GM12878 (cell line): Measurements from ENCODE around the gene ACVR1C. TPM values are rescaled to one million over a fixed set of nuclear protein-coding genes. Genes with fewer than 3 reads are reported as not detected.

Experiments
- ATAC-seq: fragments of 200-7000 bp; cut with Tn5 transposase; 3 replicates; pipeline ENCODE4 v1.9.1; 2020; ENCODE audit warnings: mild to moderate bottlenecking, moderate library complexity
- BruUV-seq: library from RNA; stranded (reverse); fragments of 400-500 nt; replicated peaks from 2 replicates; lab custom pipeline; 2021; lab: Mats Ljungman, UMichigan
- CTCF ChIA-PET: fragments of 300-600 bp; sonication (Branson Sonifier 250); formaldehyde crosslinking; extraction: SDS; loops from one replicate; lab custom pipeline; 2021; ENCODE audit warnings: inconsistent platforms; lab: Yijun Ruan, JAX
- POLR2A ChIA-PET: fragments of 350-600 bp; formaldehyde crosslinking; extraction: SDS; loops from one replicate; lab custom pipeline; 2021; ENCODE audit warnings: inconsistent platforms; lab: Charles Lee
- RAD21 ChIA-PET: fragments of 300-600 bp; sonication (Branson Sonifier 250); formaldehyde crosslinking; loops from one replicate; lab custom pipeline; 2023; ENCODE audit warnings: antibody characterized with exemption; ENCODE audit not compliant: unreplicated experiment; lab: Charles Lee
- SMC1A ChIA-PET: fragments of 300-600 bp; sonication (Branson Sonifier 250); formaldehyde crosslinking; loops from one replicate; lab custom pipeline; 2023; ENCODE audit not compliant: unreplicated experiment, uncharacterized antibody; lab: Charles Lee
- DNase-seq: peaks from one replicate; pipeline ENCODE4 v3.0.0-alpha.2; 2011; ENCODE audit warnings: low read depth, low spot score
- FAIRE-seq: peaks from 3 replicates; lab custom pipeline; 2011; peaks lifted over from hg19 to GRCh38; lab: Jason Lieb, UNC
- H2AFZ ChIP-seq: 2 replicates; pipeline ENCODE4 v1.6.0; 2011; ENCODE audit warnings: low read depth, low read length, control low read depth; ENCODE audit not compliant: control insufficient read depth
- H3K27ac ChIP-seq: 2 replicates; pipeline ENCODE4 v1.5.1; 2011; ENCODE audit warnings: control low read depth; ENCODE audit not compliant: control insufficient read depth, insufficient read depth
- H3K27me3 ChIP-seq, 2 experiments: replicated peaks in 1 of 2; 2 replicates each; pipeline versions ENCODE4 v1.6.0 to v1.6.1; 2011; ENCODE audit warnings: low read length in 1 of 2; ENCODE audit not compliant: control insufficient read depth in 2 of 2, insufficient read depth in 2 of 2
- H3K36me3 ChIP-seq, 2 experiments: 2 replicates each; pipeline ENCODE4 v1.5.1; 2011; ENCODE audit warnings: low read length in 1 of 2; ENCODE audit not compliant: control insufficient read depth in 2 of 2, insufficient read depth in 2 of 2
- H3K4me1 ChIP-seq: 2 replicates; pipeline ENCODE4 v1.6.1; 2011; ENCODE audit warnings: mild to moderate bottlenecking, low read length, moderate library complexity, mixed read lengths; ENCODE audit not compliant: control insufficient read depth, insufficient read depth
- H3K4me2 ChIP-seq: 2 replicates; pipeline ENCODE4 v1.6.0; 2011; ENCODE audit warnings: control low read depth; ENCODE audit not compliant: control insufficient read depth, insufficient read depth
- H3K4me3 ChIP-seq: fragments of 200-600 bp; sonication (generic); 2 replicates; pipeline ENCODE4 v1.5.1; 2016
- H3K79me2 ChIP-seq: 2 replicates; pipeline ENCODE4 v1.6.0; 2011; ENCODE audit warnings: low read length; ENCODE audit not compliant: control insufficient read depth, insufficient read depth
- H3K9ac ChIP-seq: 2 replicates; pipeline ENCODE4 v1.8.0; 2011; ENCODE audit warnings: low read length, control low read depth, mixed read lengths; ENCODE audit not compliant: control insufficient read depth, insufficient read depth
- H3K9me3 ChIP-seq: replicated peaks from 3 replicates; pipeline ENCODE4 v1.5.1; 2011; ENCODE audit warnings: mild to moderate bottlenecking, low read length; ENCODE audit not compliant: control insufficient read depth, insufficient read depth
- H4K20me1 ChIP-seq: 2 replicates; pipeline ENCODE4 v1.6.0; 2011; ENCODE audit not compliant: control insufficient read depth, insufficient read depth
- BCLAF1 ChIP-seq: fragments of 450-650 bp; IDR thresholded peaks from 2 replicates; pipeline ENCODE4 v1.6.1; 2017; ENCODE audit warnings: antibody characterized with exemption, mild to moderate bottlenecking, moderate library complexity
- CREB1 ChIP-seq: IDR thresholded peaks from 2 replicates; pipeline ENCODE4 v1.6.1; 2012; ENCODE audit warnings: low read depth, mild to moderate bottlenecking, inconsistent platforms
- HDGF ChIP-seq: fragments of 450-650 bp; IDR thresholded peaks from 2 replicates; pipeline ENCODE4 v1.6.1; 2016; ENCODE audit warnings: antibody characterized with exemption
- MXI1 ChIP-seq: fragments of 150-350 bp; IDR thresholded peaks from 2 replicates; pipeline ENCODE4 v1.6.1; 2011; ENCODE audit warnings: low read depth, mild to moderate bottlenecking, inconsistent platforms, low read length, improper control_type of control experiment
- NFYA ChIP-seq: IDR thresholded peaks from 2 replicates; pipeline ENCODE4 v1.6.1; 2011; ENCODE audit warnings: low read depth, mild to moderate bottlenecking, low read length, improper control_type of control experiment, borderline replicate concordance
- NFYB ChIP-seq: IDR thresholded peaks from 2 replicates; pipeline ENCODE4 v1.6.1; 2011; ENCODE audit warnings: low read depth, mild to moderate bottlenecking, low read length, improper control_type of control experiment, moderate library complexity; ENCODE audit not compliant: insufficient read depth
- PKNOX1 ChIP-seq: fragments of 450-650 bp; IDR thresholded peaks from 2 replicates; pipeline ENCODE4 v1.6.1; 2016; ENCODE audit warnings: mild to moderate bottlenecking
- PML ChIP-seq: IDR thresholded peaks from 2 replicates; pipeline ENCODE4 v1.6.1; 2012; ENCODE audit warnings: low read length, inconsistent platforms
- POLR2A ChIP-seq: IDR thresholded peaks from 2 replicates; pipeline ENCODE4 v1.6.1; 2011; ENCODE audit warnings: low read depth, mild to moderate bottlenecking, low read length
- RCOR1 ChIP-seq: conservative IDR thresholded peaks from 2 replicates; pipeline ENCODE4 v1.6.1; 2012; ENCODE audit warnings: low read depth, low read length, improper control_type of control experiment
- STAT3 ChIP-seq: IDR thresholded peaks from 2 replicates; pipeline ENCODE4 v1.6.1; 2011; ENCODE audit warnings: low read depth, low read length, improper control_type of control experiment
- TARDBP ChIP-seq: IDR thresholded peaks from 2 replicates; pipeline ENCODE4 v1.6.1; 2016; ENCODE audit warnings: borderline replicate concordance
- ZNF592 ChIP-seq: fragments of 450-650 bp; IDR thresholded peaks from 2 replicates; pipeline ENCODE4 v1.6.1; 2017; ENCODE audit warnings: mild to moderate bottlenecking, moderate library complexity
- in situ Hi-C: fragments of 300-500 bp; cut with MboI; formaldehyde crosslinking; loops from 9 replicates; pipeline ENCODE4 v1.14.3; 2018; ENCODE audit warnings: mixed read lengths
- intact Hi-C: fragments of 100-400 bp; cut with micrococcal nuclease; formaldehyde crosslinking; loops from one replicate; pipeline ENCODE4 v1.14.2; 2022; ENCODE audit not compliant: unreplicated experiment
- polyA plus RNA-seq, 11 experiments: library from polyadenylated mRNA; depleted of rRNA in 4 of 11; unstranded in 6 of 11; stranded (reverse) in 5 of 11; fragments of >200 nt; fragmentation: Nextera tagmentation in 4 of 11; fragmentation: Illumina TruSeq in 1 of 11; extraction: Ambion mirVana in 4 of 11; extraction: Trizol in 1 of 11; gene quantifications; 1 replicate in 1 of 11; 2 replicates in 10 of 11; pipeline versions ENCODE4 v1.2.1 to v1.2.3, GENCODE V29; 2011 to 2016; ENCODE audit warnings: inconsistent platforms in 2 of 11, missing spikeins in 2 of 11, low read depth in 1 of 11
- total RNA-seq, 4 experiments: library from RNA; depleted of rRNA in 3 of 4; stranded (reverse); fragments of >200 nt in 3 of 4; fragmentation: Illumina TruSeq in 1 of 4; extraction: Trizol in 1 of 4; gene quantifications; 2 replicates each; pipeline versions ENCODE4 v1.2.1 to v1.2.3, GENCODE V29; 2013 to 2021
- TF ChIP-seq, protein P1 (sequence below): fragments of 450-650 bp; IDR thresholded peaks from 2 replicates; pipeline ENCODE4 v1.6.1; 2017; ENCODE audit warnings: mild to moderate bottlenecking, low read depth, inconsistent platforms; ENCODE audit not compliant: poor library complexity, severe bottlenecking

The ACVR1C gene
- total and polyA plus RNA-seq, 10 of the 15 experiments (the other 5 are each of a cell fraction or from before 2014, with no cell fraction given) = not detected

GRCh38 chr2:157611726-157612125, 16.9 kb downstream of the ACVR1C start:
- in situ Hi-C loops (no loop called here), intact Hi-C loops (no loop called here)
- no peaks in the 10 kb centered on the region; the same call in 2 of the 3 replicates for H3K9me3 ChIP-seq
- SMC1A ChIA-PET = no interaction called here
- no peak for ATAC-seq
- no peak overlapping the region for H3K4me3 ChIP-seq
- H3K36me3 ChIP-seq = no peaks in the 10 kb centered on the region; a peak in 1 of 4 replicates
- DNase-seq = no peak
- no peaks in the 10 kb centered on the region for H4K20me1 ChIP-seq
- no peak overlapping the region for H3K27ac ChIP-seq
- no TSS peak for BruUV-seq
- no peaks in the 10 kb centered on the region for H3K27me3 ChIP-seq
- CTCF ChIA-PET = no interaction called here
- no peak for FAIRE-seq
- H2AFZ ChIP-seq = no peak overlapping the region
- H3K4me1 ChIP-seq = no peaks in the 10 kb centered on the region
- RAD21 ChIA-PET = no interaction called here
- POLR2A ChIA-PET = no interaction called here
- H3K9ac ChIP-seq = no peak overlapping the region
- no peaks in the 10 kb centered on the region for H3K79me2 ChIP-seq
- H3K4me2 ChIP-seq = no peak overlapping the region
- TF ChIP-seq TARDBP = no peak
- no peak for TF ChIP-seq RCOR1
- TF ChIP-seq MXI1 = no peak
- no peak for TF ChIP-seq BCLAF1
- no peak for TF ChIP-seq NFYB
- TF ChIP-seq PML = no peak
- no peak for TF ChIP-seq HDGF
- TF ChIP-seq POLR2A = no peak
- TF ChIP-seq NFYA = no peak
- no peak for TF ChIP-seq STAT3
- TF ChIP-seq PKNOX1 = no peak
- TF ChIP-seq, protein P1, sequence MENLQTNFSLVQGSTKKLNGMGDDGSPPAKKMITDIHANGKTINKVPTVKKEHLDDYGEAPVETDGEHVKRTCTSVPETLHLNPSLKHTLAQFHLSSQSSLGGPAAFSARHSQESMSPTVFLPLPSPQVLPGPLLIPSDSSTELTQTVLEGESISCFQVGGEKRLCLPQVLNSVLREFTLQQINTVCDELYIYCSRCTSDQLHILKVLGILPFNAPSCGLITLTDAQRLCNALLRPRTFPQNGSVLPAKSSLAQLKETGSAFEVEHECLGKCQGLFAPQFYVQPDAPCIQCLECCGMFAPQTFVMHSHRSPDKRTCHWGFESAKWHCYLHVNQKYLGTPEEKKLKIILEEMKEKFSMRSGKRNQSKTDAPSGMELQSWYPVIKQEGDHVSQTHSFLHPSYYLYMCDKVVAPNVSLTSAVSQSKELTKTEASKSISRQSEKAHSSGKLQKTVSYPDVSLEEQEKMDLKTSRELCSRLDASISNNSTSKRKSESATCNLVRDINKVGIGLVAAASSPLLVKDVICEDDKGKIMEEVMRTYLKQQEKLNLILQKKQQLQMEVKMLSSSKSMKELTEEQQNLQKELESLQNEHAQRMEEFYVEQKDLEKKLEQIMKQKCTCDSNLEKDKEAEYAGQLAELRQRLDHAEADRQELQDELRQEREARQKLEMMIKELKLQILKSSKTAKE = no peak
- no peak for TF ChIP-seq CREB1
- TF ChIP-seq ZNF592 = no peak
